ENCODE data around the gene GABRA4.

GABRA4 gene

DNA sequence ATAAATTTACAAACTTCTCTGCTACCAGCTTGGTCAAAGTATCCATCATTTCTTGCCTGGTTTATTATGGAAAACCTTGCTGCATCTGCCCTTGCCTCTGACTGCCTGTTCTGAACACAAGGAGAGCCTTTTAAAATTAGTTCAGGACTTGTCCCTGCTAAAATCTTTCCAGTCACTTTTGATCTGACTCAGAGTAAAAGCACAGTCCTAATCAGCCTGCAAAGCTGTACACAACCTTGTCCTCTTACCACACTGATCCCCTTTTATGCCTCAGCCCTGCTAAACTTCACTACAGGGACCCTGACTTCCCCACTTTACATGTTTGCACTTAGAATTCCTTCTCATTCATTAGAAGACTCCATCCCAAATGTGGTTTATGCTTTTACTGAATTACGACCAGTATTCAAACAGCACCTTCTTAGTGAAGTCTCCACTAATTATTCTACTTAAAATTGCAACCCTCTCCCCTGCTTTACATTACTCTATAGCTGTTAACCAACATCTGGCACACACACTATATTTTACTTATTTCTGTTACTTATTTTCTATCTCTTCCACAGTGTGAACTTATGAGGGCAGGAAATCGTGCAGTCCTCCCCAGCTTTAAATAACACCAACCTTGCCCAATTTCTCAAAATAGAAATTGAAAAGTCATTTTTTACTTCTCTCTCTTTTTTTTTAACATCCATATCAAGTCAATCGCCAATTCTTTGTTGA is 6.3 kb downstream of the GABRA4 start:
- ChIA-PET CTCF (interaction anchor here (1.3 kb wide), 1 partner anchor 55 kb away, joined by 3 read pairs; no protein-coding TSS in a partner anchor), POLR2A (no interaction called here)
- no peak for DNase-seq (ENCODE audit: low read depth, low spot score)
- TF ChIP-seq CTCF (IDR thresholded peaks at IDR 0.05; ENCODE audit: insufficient read depth, low read length, missing control alignments) = no peak
- H3K4me3 ChIP-seq (ENCODE audit: low read depth, low read length) = no peak overlapping the region

DNA sequence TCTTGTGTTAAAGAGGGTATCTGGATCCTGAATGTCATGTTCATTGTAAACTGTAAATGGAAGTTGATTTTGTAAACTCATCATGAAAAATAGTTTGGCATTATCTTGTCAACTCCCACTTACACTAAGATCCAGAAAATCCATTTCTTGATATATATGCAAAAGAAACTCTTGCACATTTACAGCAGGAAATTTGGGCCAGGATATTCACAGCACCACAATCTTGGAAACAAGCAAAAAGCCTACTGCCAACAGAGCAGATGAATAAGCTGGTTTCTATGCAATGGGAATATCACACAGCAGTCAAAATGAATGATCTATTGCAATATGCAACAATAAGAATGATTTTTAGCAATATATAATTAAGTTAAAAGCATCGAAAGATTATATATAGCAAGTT is 8.6 kb downstream of the GABRA4 start:
- no peak for TF ChIP-seq CTCF (IDR thresholded peaks at IDR 0.05; ENCODE audit: insufficient read depth, low read length, missing control alignments)
- DNase-seq (ENCODE audit: low read depth, low spot score) = no peak
- H3K4me3 ChIP-seq (ENCODE audit: low read depth, low read length) = no peak overlapping the region
- CTCF ChIA-PET = no interaction called here
- POLR2A ChIA-PET = no interaction called here

GRCh38 chr4:46980851-46981250 is 12.5 kb downstream of the GABRA4 start:
- TF ChIP-seq CTCF (IDR thresholded peaks at IDR 0.05; ENCODE audit: insufficient read depth, low read length, missing control alignments) = no peak
- DNase-seq (ENCODE audit: low read depth, low spot score) = no peak
- POLR2A ChIA-PET = no interaction called here
- no peak overlapping the region for H3K4me3 ChIP-seq (ENCODE audit: low read depth, low read length)
- CTCF ChIA-PET = interaction anchor here (1.0 kb wide), 1 partner anchor 17 kb away, joined by 3 read pairs; no protein-coding TSS in a partner anchor

DNA sequence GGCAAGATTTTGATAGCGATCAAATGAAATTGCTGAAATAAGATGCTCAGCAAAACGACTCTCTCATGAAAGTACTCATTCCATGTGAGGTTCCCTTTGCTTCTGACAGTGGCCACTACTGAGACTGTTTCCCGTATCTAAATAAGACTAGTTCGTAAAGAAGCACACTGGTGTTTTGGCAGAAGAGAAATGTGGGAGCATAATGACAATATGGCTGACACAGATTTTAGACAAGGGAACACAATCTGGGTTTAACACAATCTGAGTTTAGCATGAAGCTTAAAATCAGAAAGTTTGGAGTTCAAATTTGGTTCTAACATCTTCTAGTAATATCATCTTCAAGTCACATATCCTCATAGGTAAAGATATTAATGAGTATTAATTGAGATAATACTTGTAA is 13.7 kb downstream of the GABRA4 start:
- TF ChIP-seq CTCF (IDR thresholded peaks at IDR 0.05; ENCODE audit: insufficient read depth, low read length, missing control alignments) = no peak
- ChIA-PET POLR2A (no interaction called here), CTCF (interaction anchor here (1.0 kb wide), 1 partner anchor 16 kb away, joined by 3 read pairs; no protein-coding TSS in a partner anchor)
- H3K4me3 ChIP-seq (ENCODE audit: low read depth, low read length) = no peak overlapping the region
- no peak for DNase-seq (ENCODE audit: low read depth, low spot score)

DNA sequence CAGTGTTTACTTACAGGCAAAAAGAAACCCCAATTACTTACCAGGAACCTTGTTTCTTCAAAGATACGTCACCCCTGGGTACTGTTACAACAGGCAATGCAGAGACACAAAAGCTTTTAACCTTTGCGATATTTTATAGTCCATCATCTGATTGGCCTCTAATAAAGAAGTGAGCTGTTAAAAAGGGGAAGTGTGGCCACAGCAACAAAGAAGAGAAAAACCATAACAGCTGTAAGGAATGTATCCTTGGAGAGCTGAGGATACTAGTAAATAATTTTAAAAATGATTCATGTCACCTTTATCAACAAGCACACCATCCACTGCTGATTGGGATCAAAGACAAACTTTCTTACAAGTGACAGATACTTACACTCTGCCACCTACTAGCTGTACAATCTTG is 14.1 kb downstream of the GABRA4 start:
- no peak for DNase-seq (ENCODE audit: low read depth, low spot score)
- CTCF ChIA-PET = no interaction called here
- H3K4me3 ChIP-seq (ENCODE audit: low read depth, low read length) = no peak overlapping the region
- POLR2A ChIA-PET = no interaction called here
- no peak for TF ChIP-seq CTCF (IDR thresholded peaks at IDR 0.05; ENCODE audit: insufficient read depth, low read length, missing control alignments)

DNA sequence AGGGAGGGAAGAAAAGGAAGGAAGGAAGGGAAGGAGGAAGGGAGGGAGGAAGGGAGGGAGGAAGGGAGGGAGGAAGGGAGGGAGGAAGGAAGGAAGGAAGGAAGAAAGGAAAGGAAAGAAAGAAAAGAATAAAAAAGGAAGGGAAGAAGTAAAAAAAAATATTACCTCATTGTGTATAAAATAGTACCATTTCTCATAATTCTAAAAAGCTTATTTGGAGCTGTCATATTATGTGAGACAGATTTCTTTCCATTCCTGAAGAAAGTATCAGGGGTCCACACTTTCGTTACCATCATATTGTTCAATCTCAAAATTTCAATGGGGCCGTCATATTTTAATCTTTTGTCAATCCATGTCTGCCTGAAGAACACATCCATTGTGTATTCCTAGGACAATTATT is 16.1 kb downstream of the GABRA4 start:
- no peak overlapping the region for H3K4me3 ChIP-seq (ENCODE audit: low read depth, low read length)
- DNase-seq (ENCODE audit: low read depth, low spot score) = no peak
- TF ChIP-seq CTCF (IDR thresholded peaks at IDR 0.05; ENCODE audit: insufficient read depth, low read length, missing control alignments) = no peak
- ChIA-PET CTCF (no interaction called here), POLR2A (no interaction called here)

Data from AG04449 (cell line).